Mucosa of rectum (tissue), 2 donors: ENCODE data around the gene KCNAB3.
A peak's percentile ranks its signal among the peaks of the same experiment; 100 is the strongest.

ENCODE experiments used
- H3K27ac ChIP-seq, 2 donors: one replicate each; pipeline ENCODE4 v1.7.0; 2013; ENCODE audit warnings: inconsistent platforms in 2 of 2, low read depth in 2 of 2, low read length in 2 of 2
- H3K27me3 ChIP-seq, 2 donors: one replicate each; pipeline ENCODE4 v1.7.0; 2013; ENCODE audit warnings: low read length in 2 of 2; ENCODE audit not compliant: control insufficient read depth in 2 of 2, insufficient read depth in 2 of 2
- H3K36me3 ChIP-seq, 2 donors: one replicate each; pipeline ENCODE4 v1.7.0; 2013; ENCODE audit warnings: low read length in 2 of 2; ENCODE audit not compliant: control insufficient read depth in 2 of 2, insufficient read depth in 2 of 2
- H3K4me1 ChIP-seq, 2 donors: one replicate each; pipeline ENCODE4 v1.7.0; 2013; ENCODE audit warnings: low read length in 2 of 2, mild to moderate bottlenecking in 1 of 2; ENCODE audit not compliant: control insufficient read depth in 2 of 2, insufficient read depth in 2 of 2
- H3K4me3 ChIP-seq, 2 donors: one replicate each; pipeline ENCODE4 v1.7.0; 2013; ENCODE audit warnings: low read length in 2 of 2
- H3K9ac ChIP-seq, 2 donors: one replicate each; pipeline ENCODE4 v1.7.0; 2013; ENCODE audit warnings: low read length in 2 of 2, low read depth in 1 of 2, mild to moderate bottlenecking in 1 of 2
- H3K9me3 ChIP-seq, 2 donors: one replicate each; pipeline ENCODE4 v1.7.0; 2013; ENCODE audit warnings: low read length in 2 of 2; ENCODE audit not compliant: control insufficient read depth in 2 of 2
- donor health status: healthy.
- donor health status: Normal muscosa, but diverticular disease.

The KCNAB3 gene

GRCh38 chr17:7910281-7910680, 19.4 kb downstream of the KCNAB3 start:
- H3K9me3 ChIP-seq, result no peaks in the 10 kb centered on the region
- no peak overlapping the region for H3K27ac ChIP-seq
- H3K4me1 ChIP-seq, result peaks cover 3 to 10% of the 10 kb centered on the region in 2 donors
- peaks cover 52 to 61% of the 10 kb centered on the region in 2 donors for H3K36me3 ChIP-seq
- no peak overlapping the region for H3K4me3 ChIP-seq
- H3K9ac ChIP-seq, result no peak overlapping the region
- no peaks in the 10 kb centered on the region for H3K27me3 ChIP-seq

DNA sequence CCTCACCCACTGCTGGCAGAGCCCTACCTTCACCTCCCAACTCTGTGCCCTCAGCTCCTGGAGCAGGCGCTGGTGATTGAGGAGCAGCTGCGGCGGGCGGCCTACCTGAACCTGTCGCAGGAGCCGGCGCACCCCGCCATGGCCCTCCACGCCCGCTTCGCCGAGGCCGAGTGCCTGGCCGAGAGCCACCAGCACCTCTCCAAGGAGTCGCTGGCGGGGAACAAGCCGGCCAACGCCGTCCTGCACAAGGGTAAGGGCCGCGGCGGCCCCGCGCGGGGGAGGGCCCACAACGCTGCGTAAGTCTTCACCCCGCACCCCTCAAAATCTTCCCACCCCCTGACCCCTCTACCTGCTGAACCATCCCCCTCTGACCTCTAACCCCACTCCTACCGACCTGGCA, 20.6 kb downstream of the KCNAB3 start:
- Histone ChIP-seq H3K36me3 (peaks cover 63 to 73% of the 10 kb centered on the region in 2 donors), H3K27ac (no peak overlapping the region), H3K27me3 (no peaks in the 10 kb centered on the region)

GRCh38 chr17:7903154-7904103, 26.2 kb downstream of the KCNAB3 start:
- no peaks in the 10 kb centered on the region for H3K4me1 ChIP-seq
- H3K4me3 ChIP-seq, result no peak overlapping the region
- peaks cover 81 to 89% of the 10 kb centered on the region in 2 donors for H3K36me3 ChIP-seq
- no peaks in the 10 kb centered on the region for H3K9me3 ChIP-seq
- H3K27me3 ChIP-seq, result no peaks in the 10 kb centered on the region
- H3K9ac ChIP-seq, result no peak overlapping the region
- no peak overlapping the region for H3K27ac ChIP-seq

More for the DNA sequence above, 20.6 kb downstream of the KCNAB3 start:
- Histone ChIP-seq H3K9me3 (no peaks in the 10 kb centered on the region), H3K4me1 (peaks cover 0 to 4% of the 10 kb centered on the region in 2 donors), H3K4me3 (no peak overlapping the region), H3K9ac (no peak overlapping the region)

- peaks cover 66 to 75% of the 10 kb centered on the region in 2 donors for H3K36me3 ChIP-seq
Observed at GRCh38 chr17:7897773-7898172, 31.9 kb downstream of the KCNAB3 start.

DNA sequence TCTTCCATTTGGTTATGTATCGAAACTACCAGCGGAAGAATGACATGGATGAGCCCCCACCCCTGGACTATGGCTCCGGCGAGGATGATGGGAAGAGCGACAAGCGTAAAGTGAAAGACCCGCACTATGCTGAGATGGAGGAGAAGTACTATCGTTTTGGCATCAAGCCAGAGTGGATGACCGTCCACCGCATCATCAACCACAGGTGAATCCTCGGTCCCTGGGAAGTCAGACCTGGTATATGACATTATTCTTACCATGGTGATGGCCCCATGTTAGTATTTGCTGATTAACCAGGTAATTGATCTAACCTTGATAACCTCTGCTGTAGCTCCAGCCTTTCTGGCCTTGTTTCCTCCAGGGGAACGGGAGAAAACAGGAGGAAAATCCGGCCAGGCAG, 32.6 kb downstream of the KCNAB3 start:
- H3K36me3 ChIP-seq, result peaks cover 61 to 72% of the 10 kb centered on the region in 2 donors
- no peak overlapping the region for H3K27ac ChIP-seq
- H3K27me3 ChIP-seq, result no peaks in the 10 kb centered on the region
- H3K4me1 ChIP-seq, result no peaks in the 10 kb centered on the region
- no peak overlapping the region for H3K9ac ChIP-seq
- H3K4me3 ChIP-seq, result no peak overlapping the region
- H3K9me3 ChIP-seq, result no peaks in the 10 kb centered on the region

More at GRCh38 chr17:7897773-7898172, 31.9 kb downstream of the KCNAB3 start:
- H3K4me1 ChIP-seq, result no peaks in the 10 kb centered on the region
- no peaks in the 10 kb centered on the region for H3K9me3 ChIP-seq
- no peak overlapping the region for H3K4me3 ChIP-seq
- H3K9ac ChIP-seq, result no peak overlapping the region
- no peaks in the 10 kb centered on the region for H3K27me3 ChIP-seq
- no peak overlapping the region for H3K27ac ChIP-seq

GRCh38 chr17:7894866-7895265, 34.8 kb downstream of the KCNAB3 start:
- H3K4me1 ChIP-seq, result peaks cover 2% of the 10 kb centered on the region in 2 donors
- no peak overlapping the region for H3K4me3 ChIP-seq
- H3K27ac ChIP-seq, result no peak overlapping the region
- peaks cover 56 to 70% of the 10 kb centered on the region in 2 donors for H3K36me3 ChIP-seq
- no peaks in the 10 kb centered on the region for H3K9me3 ChIP-seq
- H3K27me3 ChIP-seq, result no peaks in the 10 kb centered on the region
- H3K9ac ChIP-seq, result no peak overlapping the region

- H3K4me3 ChIP-seq, result no peak overlapping the region
- peaks cover 51 to 64% of the 10 kb centered on the region in 2 donors for H3K36me3 ChIP-seq
- H3K27me3 ChIP-seq, result no peaks in the 10 kb centered on the region
- H3K9ac ChIP-seq, result no peak overlapping the region
- peaks cover 8% of the 10 kb centered on the region in 2 donors for H3K4me1 ChIP-seq
- H3K27ac ChIP-seq, result no peak overlapping the region
- H3K9me3 ChIP-seq, result no peaks in the 10 kb centered on the region
Observed at GRCh38 chr17:7894226-7894625, 35.4 kb downstream of the KCNAB3 start.

DNA sequence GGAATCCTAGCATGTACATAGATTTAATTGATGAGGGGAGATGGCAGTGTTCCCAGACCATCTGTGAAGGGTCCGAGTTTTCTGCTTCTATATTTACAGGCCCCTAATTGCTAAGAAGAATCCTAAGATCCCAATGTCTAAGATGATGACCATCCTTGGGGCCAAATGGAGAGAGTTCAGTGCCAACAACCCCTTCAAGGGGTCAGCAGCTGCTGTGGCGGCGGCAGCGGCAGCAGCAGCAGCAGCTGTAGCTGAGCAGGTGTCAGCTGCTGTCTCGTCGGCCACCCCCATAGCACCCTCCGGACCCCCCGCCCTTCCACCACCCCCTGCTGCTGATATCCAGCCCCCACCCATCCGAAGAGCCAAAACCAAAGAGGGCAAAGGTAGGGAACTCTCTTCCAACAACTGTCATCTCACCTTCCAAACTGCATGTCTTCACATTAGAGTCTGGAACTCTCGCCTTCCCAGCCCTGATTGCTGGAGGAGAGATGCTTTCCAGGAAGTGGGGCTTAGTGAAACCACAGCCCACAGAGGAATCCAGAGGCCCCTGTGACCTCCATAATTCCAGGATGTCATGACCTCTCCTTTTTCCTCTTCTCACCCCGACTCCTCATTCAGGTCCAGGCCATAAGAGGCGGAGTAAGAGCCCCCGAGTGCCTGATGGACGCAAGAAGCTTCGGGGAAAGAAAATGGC, 36.3 kb downstream of the KCNAB3 start:
- Histone ChIP-seq H3K9me3 (no peaks in the 10 kb centered on the region), H3K27me3 (no peaks in the 10 kb centered on the region), H3K27ac (no peak overlapping the region), H3K36me3 (peaks cover 43 to 57% of the 10 kb centered on the region in 2 donors), H3K9ac (no peak overlapping the region), H3K4me1 (peaks cover 17% of the 10 kb centered on the region in 2 donors), H3K4me3 (no peak overlapping the region)

DNA sequence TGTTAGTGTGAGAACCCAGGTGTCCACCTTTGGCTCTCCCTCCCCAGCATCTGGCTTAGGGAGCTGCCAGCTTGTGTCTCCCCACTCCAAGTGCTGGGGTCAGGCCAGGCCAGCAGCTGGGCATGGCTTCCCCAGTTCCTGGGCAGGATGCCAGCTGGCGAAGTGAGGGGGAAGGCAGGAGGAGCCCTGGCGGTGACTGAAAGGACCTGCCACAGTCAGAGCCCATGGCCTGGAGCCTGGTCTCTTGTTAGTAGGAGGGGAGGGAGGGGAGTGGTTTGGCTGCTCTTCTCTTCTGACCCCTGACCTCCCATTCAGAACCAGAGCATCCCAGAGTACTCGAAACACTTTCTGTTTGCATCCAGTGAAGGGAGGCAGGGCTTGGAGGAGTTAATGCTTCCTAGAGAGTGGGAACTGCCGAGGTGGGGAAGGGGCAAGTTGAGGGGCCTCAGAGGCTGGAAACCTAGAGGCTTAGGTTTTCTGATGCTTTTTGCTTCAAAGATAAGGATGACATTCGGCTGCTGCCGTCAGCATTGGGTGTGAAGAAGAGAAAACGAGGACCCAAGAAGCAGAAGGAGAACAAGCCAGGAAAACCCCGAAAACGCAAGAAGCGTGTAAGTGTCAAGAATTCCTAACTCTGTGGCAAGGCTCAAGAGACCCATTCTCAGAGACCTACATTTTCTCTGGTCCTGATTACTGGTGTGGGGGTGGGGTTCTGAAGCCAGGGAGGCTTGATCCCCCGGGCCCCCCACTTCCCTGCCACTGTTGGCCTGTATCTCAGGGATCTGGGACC, 40.3 kb downstream of the KCNAB3 start:
- H3K27ac ChIP-seq, result peak overlapping the region; percentile 91 to 96
- H3K4me3 ChIP-seq, result peak overlapping the region; percentile 84 to 88
- H3K9ac ChIP-seq, result peak overlapping the region; percentile 70 to 82

More for the DNA sequence above, 40.3 kb downstream of the KCNAB3 start:
- peaks cover 38 to 43% of the 10 kb centered on the region in 2 donors for H3K4me1 ChIP-seq
- no peaks in the 10 kb centered on the region for H3K9me3 ChIP-seq
- peaks cover 18 to 31% of the 10 kb centered on the region in 2 donors for H3K36me3 ChIP-seq
- H3K27me3 ChIP-seq, result no peaks in the 10 kb centered on the region
